CD4-positive, CD25-positive, alpha-beta regulatory T cell (primary cell): ENCODE results near the gene ZNHIT3. TPM values are rescaled to one million over a fixed set of nuclear protein-coding genes. Genes with fewer than 3 reads are reported as not detected.

Source experiments
- ATAC-seq, 2 donors: fragments of 150-1000 bp; cut with Tn5 transposase; one replicate each; pipeline ENCODE4 v1.10.0; 2021; ENCODE audit warnings: low read depth in 2 of 2, moderate number of reproducible peaks in 2 of 2, moderate library complexity in 1 of 2
- DNase-seq, 3 donors: peaks; one replicate each; pipeline versions ENCODE4 v3.0.0 to v3.0.0-alpha.2; 2012 to 2022; ENCODE audit warnings: mixed read lengths in 1 of 3
- H3K27ac ChIP-seq: one replicate; pipeline ENCODE4 v1.7.0; 2013; ENCODE audit warnings: mild to moderate bottlenecking, low read length; ENCODE audit not compliant: insufficient read depth, poor library complexity, severe bottlenecking
- H3K27me3 ChIP-seq: one replicate; pipeline ENCODE4 v1.7.0; 2013; ENCODE audit warnings: low read length; ENCODE audit not compliant: control insufficient read depth, insufficient read depth
- H3K36me3 ChIP-seq: one replicate; pipeline ENCODE4 v1.7.0; 2013; ENCODE audit warnings: mild to moderate bottlenecking, low read length, moderate library complexity; ENCODE audit not compliant: control insufficient read depth, insufficient read depth
- H3K4me1 ChIP-seq: 2 replicates; pipeline ENCODE4 v1.7.0; 2013; ENCODE audit warnings: mild to moderate bottlenecking, low read length; ENCODE audit not compliant: insufficient read depth, control insufficient read depth, poor library complexity, severe bottlenecking
- H3K4me3 ChIP-seq: one replicate; pipeline ENCODE4 v1.7.0; 2013; ENCODE audit warnings: low read depth, mild to moderate bottlenecking, low read length, moderate library complexity
- H3K9me3 ChIP-seq, 2 experiments: 1 replicate in 1 of 2; 2 replicates in 1 of 2; pipeline ENCODE4 v1.7.0; 2013; ENCODE audit warnings: low read length in 2 of 2, mild to moderate bottlenecking in 1 of 2, moderate library complexity in 1 of 2; ENCODE audit not compliant: control insufficient read depth in 2 of 2
- H3K27ac Mint-ChIP-seq, 3 donors: one replicate each; pipeline ENCODE4 v1.8.0; 2020 to 2022; ENCODE audit warnings: mild to moderate bottlenecking in 3 of 3, mixed read lengths in 3 of 3, moderate library complexity in 2 of 3
- H3K27me3 Mint-ChIP-seq: one replicate; pipeline ENCODE4 v1.8.0; 2022; ENCODE audit warnings: mild to moderate bottlenecking, mixed read lengths
- H3K36me3 Mint-ChIP-seq: one replicate; pipeline ENCODE4 v1.8.0; 2020; ENCODE audit warnings: mixed read lengths
- H3K4me1 Mint-ChIP-seq, 4 donors: one replicate each; pipeline ENCODE4 v1.8.0; 2020 to 2022; ENCODE audit warnings: mixed read lengths in 4 of 4, mild to moderate bottlenecking in 1 of 4
- H3K4me3 Mint-ChIP-seq, 4 donors: one replicate each; pipeline ENCODE4 v1.8.0; 2020 to 2022; ENCODE audit warnings: mild to moderate bottlenecking in 4 of 4, mixed read lengths in 4 of 4, moderate library complexity in 3 of 4
- H3K9me3 Mint-ChIP-seq, 7 donors: one replicate each; pipeline ENCODE4 v1.8.0; 2020 to 2022; ENCODE audit warnings: mixed read lengths in 7 of 7, mild to moderate bottlenecking in 3 of 7, moderate library complexity in 2 of 7
- polyA plus RNA-seq, 4 donors: library from polyadenylated mRNA; unstranded; fragments of 300-500 nt; fragmentation: Illumina TruSeq; gene quantifications; one replicate each; pipeline ENCODE4 v1.2.3, GENCODE V29; 2021
- total RNA-seq: library from RNA; stranded (reverse); gene quantifications from one replicate; pipeline ENCODE4 v1.2.3, GENCODE V29; 2022

The ZNHIT3 gene
- total and polyA plus RNA-seq, 5 donors from 2014 or later = 51.5 to 137 (median 113) TPM

DNA sequence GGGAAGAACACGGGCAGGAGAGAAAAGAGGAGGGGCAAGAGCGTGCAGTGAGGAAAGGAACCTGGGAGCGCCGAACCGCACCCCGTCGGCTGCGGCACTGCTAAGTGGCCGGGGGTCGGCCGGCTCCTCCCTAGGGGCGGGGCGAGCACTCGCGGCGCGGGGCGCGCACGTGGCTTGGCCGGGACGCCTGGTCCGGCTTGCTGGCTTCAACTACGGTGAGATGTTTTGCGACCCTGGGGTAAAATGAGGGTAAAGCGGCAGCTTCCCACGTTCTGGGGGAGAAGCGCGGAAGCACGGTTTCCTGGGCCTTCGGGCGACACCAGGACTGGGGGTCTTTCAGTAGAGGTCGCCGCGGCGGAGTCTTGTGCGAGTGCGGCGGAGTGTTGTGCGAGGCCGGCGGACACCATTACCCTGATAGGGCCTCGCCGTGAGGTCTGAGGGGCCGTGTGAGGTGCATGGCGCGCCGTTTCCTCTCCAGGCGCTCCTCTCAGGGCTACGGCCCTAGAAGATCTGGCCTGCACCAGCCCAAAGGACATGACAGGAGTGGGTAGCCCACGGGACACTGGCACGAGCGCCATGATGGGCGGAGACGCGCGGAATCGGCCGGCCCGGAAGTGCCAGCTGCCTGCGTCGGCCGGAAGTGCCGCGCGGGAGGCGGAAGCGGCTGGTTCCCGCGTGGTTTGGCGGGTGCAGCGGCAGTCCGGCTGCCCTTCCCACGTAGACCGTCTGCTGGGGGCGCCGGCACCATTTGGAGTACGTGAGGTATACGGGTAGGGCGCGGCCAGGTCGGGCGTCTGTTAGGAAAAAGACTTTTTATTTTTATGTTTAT is 48.6 kb downstream of the ZNHIT3 start, which contains the start of the genes MYO19 and PIGW:
Gene MYO19, minus strand, starts transcription at position 29 of the 829 bp plus-strand sequence. CDS start 2,330 bp downstream, outside the sequence.
Gene PIGW, plus strand, starts transcription at position 148 of the 829 bp plus-strand sequence. CDS start 2,115 bp downstream, outside the sequence.
- Mint-ChIP-seq H3K27me3 (peaks cover 5% of the 10 kb centered on the region), H3K4me1 (peaks cover 6 to 28% (median 20%) of the 10 kb centered on the region in 4 donors)

DNA sequence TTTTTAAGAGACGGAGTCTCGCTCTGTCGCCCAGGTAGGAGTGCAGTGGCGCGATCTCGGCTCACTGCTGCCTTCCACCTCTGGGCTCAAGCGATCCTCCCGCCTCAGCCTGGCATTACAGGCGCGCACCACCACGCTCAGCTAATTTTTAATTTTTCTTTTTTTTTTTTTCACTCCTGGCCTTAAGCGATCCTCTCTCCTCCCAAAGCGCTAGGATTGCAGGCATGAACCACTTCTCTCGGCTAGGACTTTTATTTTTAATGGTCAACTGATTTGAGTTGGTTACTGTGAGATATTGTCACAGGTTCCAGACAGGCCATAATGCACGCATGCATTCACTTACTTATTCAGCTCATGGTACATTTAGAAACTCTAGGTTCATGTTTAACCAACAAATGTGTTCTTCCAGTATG is 49.2 kb downstream of the ZNHIT3 start:
- Mint-ChIP-seq H3K4me1 (peaks cover 6 to 28% (median 20%) of the 10 kb centered on the region in 4 donors), H3K36me3 (peaks cover 10% of the 10 kb centered on the region), H3K4me3 (peak overlapping the region; percentile 96 to 98 (median 98)), H3K27ac (peak overlapping the region; percentile 97 to 99 (median 98)), H3K27me3 (peaks cover 5% of the 10 kb centered on the region), H3K9me3 (peaks cover 0 to 2% (median 0%) of the 10 kb centered on the region in 7 donors)
- no peaks in the 10 kb centered on the region for H3K27me3 ChIP-seq
- H3K4me3 ChIP-seq = peak overlapping the region; percentile 86
- ATAC-seq (no peak), DNase-seq (no peak)
- H3K36me3 ChIP-seq = peaks cover 24% of the 10 kb centered on the region
- H3K27ac ChIP-seq = peak overlapping the region; percentile 98
- peaks cover 19% of the 10 kb centered on the region for H3K4me1 ChIP-seq
- no peaks in the 10 kb centered on the region for H3K9me3 ChIP-seq

More for the DNA sequence above, 48.6 kb downstream of the ZNHIT3 start, which contains the start of the genes MYO19 and PIGW:
- Histone ChIP-seq H3K27me3 (no peaks in the 10 kb centered on the region), H3K4me1 (peaks cover 19% of the 10 kb centered on the region), H3K36me3 (peaks cover 26% of the 10 kb centered on the region), H3K9me3 (no peaks in the 10 kb centered on the region), H3K27ac (peak within 1 kb of the TSS; percentile 98), H3K4me3 (peak within 1 kb of the TSS; percentile 86)
- Mint-ChIP-seq H3K9me3 (peaks cover 0 to 2% (median 0%) of the 10 kb centered on the region in 7 donors), H3K36me3 (peaks cover 10% of the 10 kb centered on the region), H3K4me3 (peak within 1 kb of the TSS; percentile 96 to 98 (median 98)), H3K27ac (peak within 1 kb of the TSS; percentile 97 to 99 (median 98))
- peak; percentile 82 to 85 for ATAC-seq
- peak; percentile 82 to 94 (median 85) for DNase-seq

- Mint-ChIP-seq H3K27me3 (peaks cover 2% of the 10 kb centered on the region), H3K4me3 (peak overlapping the region in 1 of 4 donors; percentile 86), H3K27ac (no peak overlapping the region), H3K36me3 (peaks cover 10% of the 10 kb centered on the region), H3K4me1 (peaks cover 6 to 23% (median 13%) of the 10 kb centered on the region in 4 donors), H3K9me3 (no peaks in the 10 kb centered on the region)
- ATAC-seq (no peak), DNase-seq (no peak)
- H3K4me1 ChIP-seq = peaks cover 19% of the 10 kb centered on the region
- no peak overlapping the region for H3K4me3 ChIP-seq
- no peaks in the 10 kb centered on the region for H3K9me3 ChIP-seq
- no peak overlapping the region for H3K27ac ChIP-seq
- H3K36me3 ChIP-seq = peaks cover 10% of the 10 kb centered on the region
- no peaks in the 10 kb centered on the region for H3K27me3 ChIP-seq
Measured at GRCh38 chr17:36540696-36541095, 54.2 kb downstream of the ZNHIT3 start.

GRCh38 chr17:36542755-36543154 is 56.3 kb downstream of the ZNHIT3 start:
- Histone ChIP-seq H3K4me1 (peaks cover 34% of the 10 kb centered on the region), H3K27me3 (no peaks in the 10 kb centered on the region), H3K9me3 (no peaks in the 10 kb centered on the region), H3K4me3 (no peak overlapping the region), H3K27ac (no peak overlapping the region), H3K36me3 (peaks cover 10% of the 10 kb centered on the region)
- H3K4me3 Mint-ChIP-seq = peak overlapping the region in 3 of 4 donors; percentile 29 to 99 (median 35)
- no peak overlapping the region for H3K27ac Mint-ChIP-seq
- peaks cover 13 to 29% (median 22%) of the 10 kb centered on the region in 4 donors for H3K4me1 Mint-ChIP-seq
- H3K9me3 Mint-ChIP-seq = no peaks in the 10 kb centered on the region
- peaks cover 6% of the 10 kb centered on the region for H3K27me3 Mint-ChIP-seq
- ATAC-seq (no peak), DNase-seq (no peak)
- H3K36me3 Mint-ChIP-seq = peaks cover 6% of the 10 kb centered on the region

- Mint-ChIP-seq H3K27me3 (peaks cover 6% of the 10 kb centered on the region), H3K4me1 (peaks cover 17 to 40% (median 26%) of the 10 kb centered on the region in 4 donors), H3K27ac (peak overlapping the region; percentile 96 to 97 (median 96)), H3K36me3 (peaks cover 9% of the 10 kb centered on the region), H3K9me3 (no peaks in the 10 kb centered on the region), H3K4me3 (peak overlapping the region; percentile 93 to 99 (median 95))
- Histone ChIP-seq H3K36me3 (peaks cover 7% of the 10 kb centered on the region), H3K27me3 (no peaks in the 10 kb centered on the region), H3K9me3 (no peaks in the 10 kb centered on the region), H3K27ac (peak overlapping the region; percentile 99), H3K4me1 (peaks cover 45% of the 10 kb centered on the region), H3K4me3 (peak overlapping the region; percentile 89)
- DNase-seq = peak in 1 of 3 donors; percentile 44
- ATAC-seq = no peak
Measured at GRCh38 chr17:36544044-36544306, 57.5 kb downstream of the ZNHIT3 start.

DNA sequence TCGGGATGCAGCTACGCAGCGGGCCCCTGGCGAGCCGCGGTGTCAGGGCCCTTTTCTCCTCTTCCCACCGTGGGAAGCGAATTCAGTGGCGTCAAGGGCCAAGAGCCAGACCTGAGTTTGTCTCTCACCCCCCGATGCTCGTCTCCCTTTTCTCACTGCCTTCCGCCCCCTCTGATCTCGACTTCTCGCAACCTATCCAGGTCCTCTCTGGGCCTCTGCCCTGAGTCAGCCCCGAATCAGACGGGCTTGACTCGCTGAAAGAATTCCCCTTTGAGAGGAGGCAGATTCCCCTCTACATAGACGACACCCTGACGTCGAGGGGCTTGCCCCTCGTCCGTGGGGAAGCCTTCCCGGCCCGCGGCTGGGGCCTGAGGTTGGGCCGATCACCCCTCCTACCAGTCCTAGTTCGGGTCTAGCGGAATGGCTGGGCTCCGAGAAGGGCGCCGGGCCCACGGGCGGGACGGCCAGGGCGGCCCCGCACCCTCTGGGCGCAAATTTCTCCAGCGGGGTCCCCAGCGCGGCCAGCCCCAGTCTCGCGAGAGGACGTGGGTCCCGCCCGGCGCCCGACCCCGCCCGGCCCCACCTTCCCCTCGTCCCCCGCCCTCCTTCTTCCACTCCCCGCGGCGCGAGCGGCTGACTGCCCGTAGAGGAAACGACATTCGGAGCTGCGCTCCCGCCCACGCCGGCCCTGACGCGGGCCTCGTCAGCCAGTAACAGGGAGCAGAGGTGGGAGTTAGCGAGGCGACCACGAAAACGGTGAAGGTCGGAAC is 58.0 kb downstream of the ZNHIT3 start, which contains the start of gene GGNBP2:
Gene GGNBP2, plus strand, starts transcription at position 613 of the 770 bp plus-strand sequence. CDS start 806 bp downstream, outside the sequence.
- peaks cover 17 to 44% (median 28%) of the 10 kb centered on the region in 4 donors for H3K4me1 Mint-ChIP-seq
- ATAC-seq = peak; percentile 63 to 74
- H3K27me3 Mint-ChIP-seq = peaks cover 6% of the 10 kb centered on the region
- H3K27ac Mint-ChIP-seq = peak within 1 kb of the TSS; percentile 96 to 98 (median 96)
- no peaks in the 10 kb centered on the region for H3K27me3 ChIP-seq
- peak within 1 kb of the TSS; percentile 93 to 99 (median 95) for H3K4me3 Mint-ChIP-seq
- DNase-seq = peak; percentile 88 to 94 (median 90)
- peaks cover 9% of the 10 kb centered on the region for H3K36me3 Mint-ChIP-seq
- H3K27ac ChIP-seq = peak within 1 kb of the TSS; percentile 99
- H3K4me1 ChIP-seq = peaks cover 45% of the 10 kb centered on the region
- H3K9me3 Mint-ChIP-seq = no peaks in the 10 kb centered on the region
- H3K4me3 ChIP-seq = peak within 1 kb of the TSS; percentile 97
- no peaks in the 10 kb centered on the region for H3K9me3 ChIP-seq
- peaks cover 7% of the 10 kb centered on the region for H3K36me3 ChIP-seq

- peaks cover 5% of the 10 kb centered on the region for H3K36me3 Mint-ChIP-seq
- H3K9me3 Mint-ChIP-seq = no peaks in the 10 kb centered on the region
- peak overlapping the region; percentile 93 to 99 (median 95) for H3K4me3 Mint-ChIP-seq
- Histone ChIP-seq H3K36me3 (peaks cover 2% of the 10 kb centered on the region), H3K27me3 (no peaks in the 10 kb centered on the region), H3K27ac (peak overlapping the region; percentile 99), H3K9me3 (no peaks in the 10 kb centered on the region), H3K4me3 (peak overlapping the region; percentile 62), H3K4me1 (peaks cover 50% of the 10 kb centered on the region)
- H3K27me3 Mint-ChIP-seq = peaks cover 6% of the 10 kb centered on the region
- peaks cover 18 to 49% (median 32%) of the 10 kb centered on the region in 4 donors for H3K4me1 Mint-ChIP-seq
- H3K27ac Mint-ChIP-seq = peak overlapping the region; percentile 93 to 98 (median 96)
- ATAC-seq = peak; percentile 10 to 19
- DNase-seq = no peak
Measured at GRCh38 chr17:36545077-36545464, 58.6 kb downstream of the ZNHIT3 start.
